Left cardiac atrium (tissue), 4 donors: Measurements from ENCODE around the gene LIPK. TPM values are rescaled to one million over a fixed set of nuclear protein-coding genes. Genes with fewer than 3 reads are reported as not detected.
"Not testable (repeated sequence)": the region's sequence is repeated elsewhere in the genome, so short reads cannot be mapped to it uniquely, and the experiment has no call there.

ENCODE experiments used
- ATAC-seq, 2 donors: fragments of 200-7000 bp; cut with Tn5 transposase; one replicate each; pipeline ENCODE4 v1.9.1; 2020; ENCODE audit warnings: mild to moderate bottlenecking in 2 of 2, moderate library complexity in 2 of 2
- DNase-seq: peaks from one replicate; pipeline ENCODE4 v3.0.0-alpha.2; 2020
- intact Hi-C, 2 donors: fragments of 100-400 bp; cut with DNase I; formaldehyde crosslinking; loops; one replicate each; pipeline versions ENCODE4 v1.14.1 to v1.15.1; 2022 to 2023
- total RNA-seq, 2 donors: library from RNA; stranded (reverse); fragmentation: NEBNext Ultra II Directional; extraction: Animal tissue kit (Norgen Biotek cat#: 25700); gene quantifications; one replicate each; pipeline ENCODE4 v1.2.1, GENCODE V29; 2021
- donor health status: DM: no; HTN: yes; CAD: no.
- donor health status: DM: no; HTN: yes; CAD: no; lungs with severe emphysema.
- donor health status: DM: yes; HTN: yes; CAD: no.
- donor health status: Dilated cardiomyopathy.

Gene LIPK
- total RNA-seq, 2 donors from 2014 or later: not detected

- intact Hi-C loops: no loop called here
- DNase-seq (no peak), ATAC-seq (peak in 1 of 2 donors; percentile 80)
Measured at GRCh38 chr10:88707429-88708155, 1.5 kb downstream of the LIPK start.

DNA sequence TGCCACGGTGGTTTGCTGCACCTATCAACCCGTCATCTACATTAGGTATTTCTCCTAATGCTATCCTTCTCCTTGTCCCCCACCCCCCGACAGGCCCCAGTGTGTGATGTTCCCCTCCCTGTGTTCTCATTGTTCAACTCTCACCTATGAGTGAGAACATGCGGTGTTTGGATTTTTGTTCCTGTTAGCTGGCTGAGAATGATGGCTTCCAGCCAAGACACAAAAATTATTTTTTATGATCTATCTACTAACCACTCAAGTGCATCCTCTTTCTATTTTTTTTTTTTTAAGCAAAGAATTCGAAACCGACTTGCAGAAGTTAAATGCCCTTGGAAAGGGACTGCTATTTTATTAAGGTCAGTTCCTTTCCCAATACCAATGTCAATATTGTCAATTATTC lies 3.3 kb downstream of the LIPK start:
- intact Hi-C loops, DNase-seq, ATAC-seq: not testable (repeated sequence)

DNA sequence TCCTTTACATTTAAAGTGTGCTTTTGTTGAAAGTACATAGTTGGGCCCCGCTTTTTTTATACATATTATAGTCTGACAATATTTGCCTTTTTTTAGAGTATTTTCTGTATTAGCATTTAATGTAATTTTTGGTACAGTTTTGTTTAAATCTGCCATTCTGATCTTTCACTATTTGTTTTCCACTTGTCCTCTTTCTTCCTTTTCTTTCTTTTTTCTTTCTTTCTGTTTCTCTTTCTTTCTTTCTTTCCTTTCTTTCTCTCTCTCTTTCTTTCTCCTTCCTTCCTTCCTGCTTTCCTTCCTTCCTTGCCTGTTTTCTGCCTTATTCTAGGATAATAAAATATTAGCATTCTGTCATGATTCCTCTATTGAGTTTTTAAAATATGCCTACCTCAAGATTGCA lies 9.5 kb downstream of the LIPK start:
- intact Hi-C loops: no loop called here
- DNase-seq: no peak
- ATAC-seq: no peak

- intact Hi-C loops: no loop called here
- no peak for ATAC-seq
- no peak for DNase-seq
Measured at GRCh38 chr10:88721392-88721791, 15.3 kb downstream of the LIPK start.

GRCh38 chr10:88725798-88726197 lies 19.7 kb downstream of the LIPK start:
- intact Hi-C loops: no loop called here
- ATAC-seq: no peak
- no peak for DNase-seq

GRCh38 chr10:88728107-88728763 lies 22.2 kb downstream of the LIPK start:
- ATAC-seq (no peak), DNase-seq (no peak)

DNA sequence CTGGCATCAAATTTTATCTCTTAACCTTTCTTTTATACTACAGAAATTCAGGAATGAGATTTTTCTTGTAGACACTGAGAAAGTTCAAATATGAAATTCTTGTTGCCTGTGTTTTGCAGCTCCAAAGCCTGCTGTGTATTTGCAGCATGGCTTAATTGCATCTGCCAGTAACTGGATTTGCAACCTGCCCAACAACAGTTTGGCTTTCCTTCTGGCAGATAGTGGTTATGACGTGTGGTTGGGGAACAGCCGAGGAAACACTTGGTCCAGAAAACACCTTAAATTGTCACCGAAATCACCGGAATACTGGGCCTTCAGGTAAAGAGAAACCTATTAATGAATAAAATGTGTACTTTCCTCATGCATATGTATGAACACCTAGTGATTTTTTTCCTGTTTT lies 24.8 kb downstream of the LIPK start:
- no peak for ATAC-seq
- intact Hi-C loops: no loop called here

More at GRCh38 chr10:88728107-88728763, 22.2 kb downstream of the LIPK start:
- intact Hi-C loops: no loop called here

GRCh38 chr10:88731296-88731695 lies 25.2 kb downstream of the LIPK start:
- DNase-seq (peak; percentile 41), ATAC-seq (peak; percentile 78 to 80)
- intact Hi-C loops: no loop called here

More for the DNA sequence above, 24.8 kb downstream of the LIPK start:
- no peak for DNase-seq

- intact Hi-C loops: no loop called here
- DNase-seq: no peak
- no peak for ATAC-seq
Measured at GRCh38 chr10:88733215-88733614, 27.2 kb downstream of the LIPK start.

DNA sequence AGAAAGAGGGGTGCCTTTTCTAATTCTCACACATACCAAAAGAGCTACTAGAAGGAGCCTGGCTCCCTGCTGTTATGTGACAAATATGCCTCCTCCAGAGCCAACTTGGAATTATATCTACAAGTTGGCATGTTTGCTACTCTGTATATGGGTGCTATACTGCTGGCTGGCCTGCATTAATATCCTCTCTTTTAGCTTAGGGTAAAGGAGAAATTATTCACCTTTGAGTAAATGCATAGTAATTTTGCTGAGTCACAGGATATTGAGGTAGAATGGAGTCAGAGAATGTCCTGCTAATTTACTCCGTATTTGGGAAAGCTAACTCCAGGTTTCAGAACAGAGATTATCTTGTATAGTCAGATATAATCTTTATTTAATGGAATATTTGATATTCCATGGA lies 29.6 kb downstream of the LIPK start:
- DNase-seq (no peak), ATAC-seq (no peak)
- intact Hi-C loops: no loop called here

DNA sequence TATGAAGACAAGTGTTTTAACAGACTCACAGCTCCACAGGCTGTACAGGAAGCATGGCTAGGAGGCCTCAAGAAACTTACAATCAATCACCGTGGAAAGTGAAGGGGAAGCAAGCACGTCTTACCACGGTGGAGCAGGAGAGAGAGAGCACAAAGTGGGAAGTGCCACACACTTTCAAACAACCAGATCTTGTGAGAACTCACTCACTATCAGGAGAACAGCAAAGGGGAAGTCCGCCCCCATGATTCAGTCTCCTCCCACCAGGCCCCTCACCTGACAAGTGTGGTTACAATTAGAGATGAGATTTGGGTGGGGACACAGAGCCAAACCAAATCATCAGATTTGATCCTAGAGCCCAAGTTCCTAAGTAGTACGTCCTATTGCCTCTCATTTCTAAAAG lies 35.9 kb downstream of the LIPK start:
- ATAC-seq: not testable (repeated sequence)

DNA sequence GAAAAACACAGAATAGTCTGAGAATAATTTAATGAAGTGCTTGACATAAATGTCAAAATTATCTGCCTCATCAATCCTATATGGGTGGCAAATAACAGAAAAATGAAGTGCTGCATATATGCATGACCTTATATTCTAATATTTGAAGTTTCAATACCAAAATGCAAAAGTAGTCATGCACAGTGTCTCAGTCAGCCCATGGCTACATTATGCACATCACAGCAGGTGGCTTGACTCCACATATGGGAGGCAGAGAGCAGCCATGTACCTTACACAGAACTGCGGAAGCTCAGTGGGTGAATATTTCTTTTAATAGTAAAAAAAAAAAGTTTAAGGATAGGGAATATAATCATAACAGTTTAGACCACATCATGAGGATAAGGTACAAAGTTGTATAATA lies 36.4 kb downstream of the LIPK start:
- intact Hi-C loops: no loop called here
- no peak for ATAC-seq

More for the DNA sequence above, 35.9 kb downstream of the LIPK start:
- DNase-seq, intact Hi-C loops: not testable (repeated sequence)

DNA sequence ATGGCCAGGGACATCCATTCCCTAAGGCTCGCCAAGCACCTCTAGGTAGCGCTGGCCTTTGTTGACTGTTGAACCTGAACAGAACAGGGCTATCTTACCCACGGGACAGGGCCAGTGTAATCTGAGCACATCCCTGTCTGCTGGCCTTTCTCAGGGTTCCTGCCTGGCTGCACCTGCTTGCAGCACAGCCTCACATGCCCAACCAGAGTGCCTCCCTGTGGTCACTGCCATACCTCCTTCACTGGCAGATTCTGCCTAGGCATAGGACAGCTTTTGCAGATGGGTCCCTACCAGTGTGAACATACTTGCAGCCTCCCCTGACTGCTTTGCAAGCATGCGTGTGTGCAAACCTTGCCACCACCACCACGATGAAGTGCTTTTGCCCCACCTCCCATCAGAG lies 38.0 kb downstream of the LIPK start:
- intact Hi-C loops: no loop called here
- no peak for DNase-seq
- no peak for ATAC-seq

More for the DNA sequence above, 36.4 kb downstream of the LIPK start:
- DNase-seq: no peak

DNA sequence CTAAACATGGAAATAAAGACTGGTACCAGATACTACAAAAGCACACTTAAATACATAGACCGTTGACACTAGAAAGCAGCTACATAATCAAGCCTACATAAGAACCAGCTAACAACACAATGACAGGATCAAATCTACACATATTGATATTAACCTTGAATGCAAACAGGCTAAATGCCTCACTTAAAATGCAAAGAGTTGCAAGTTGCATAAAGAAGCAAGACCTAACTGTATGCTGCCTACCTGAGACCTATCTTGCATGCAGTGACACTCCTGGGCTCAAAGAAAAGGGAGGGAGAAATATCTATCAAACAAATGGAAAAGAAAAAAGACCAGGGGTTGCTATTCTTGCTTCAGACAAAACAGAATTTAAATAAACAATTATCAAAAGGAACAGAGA lies 39.6 kb downstream of the LIPK start:
- DNase-seq (no peak), ATAC-seq (no peak)
- intact Hi-C loops: no loop called here

DNA sequence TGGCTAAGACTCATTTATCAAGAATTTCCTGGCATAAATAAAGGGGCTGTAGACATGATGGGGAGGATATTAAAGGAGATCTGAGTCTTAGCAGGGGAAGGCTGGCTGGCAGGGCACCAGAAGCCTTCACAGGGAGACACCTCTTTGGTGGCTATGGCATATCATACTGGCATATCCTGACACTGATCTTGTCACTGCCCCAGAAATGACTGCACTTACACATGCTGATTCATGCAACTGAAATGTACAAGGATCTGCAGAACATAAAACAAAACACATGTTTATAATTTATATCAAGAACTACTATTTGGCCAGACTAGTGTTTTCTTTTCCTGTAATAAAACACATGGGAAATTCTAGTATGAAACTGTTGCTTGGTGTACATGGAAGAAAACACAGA lies 48.2 kb downstream of the LIPK start:
- DNase-seq (no peak), ATAC-seq (no peak)
- intact Hi-C loops: no loop called here

DNA sequence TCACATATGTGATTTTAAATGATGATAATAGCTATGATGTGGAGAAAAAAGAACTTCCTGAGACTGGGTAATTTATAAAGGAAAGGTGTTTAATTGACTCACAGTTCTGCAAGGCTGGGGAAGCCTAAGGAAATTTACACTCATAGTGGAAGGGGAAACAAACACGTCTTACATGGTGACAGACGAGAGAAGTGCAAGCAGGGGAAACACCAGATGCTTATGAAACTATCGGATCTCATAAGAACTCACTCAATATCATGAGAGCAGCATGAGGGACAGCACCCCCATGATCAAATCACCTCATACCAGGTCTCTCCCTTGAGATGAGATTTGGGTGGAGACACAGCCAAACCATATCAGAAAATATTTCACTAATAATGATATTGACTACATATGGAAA lies 49.7 kb downstream of the LIPK start:
- DNase-seq (no peak), ATAC-seq (no peak)
- intact Hi-C loops: no loop called here

DNA sequence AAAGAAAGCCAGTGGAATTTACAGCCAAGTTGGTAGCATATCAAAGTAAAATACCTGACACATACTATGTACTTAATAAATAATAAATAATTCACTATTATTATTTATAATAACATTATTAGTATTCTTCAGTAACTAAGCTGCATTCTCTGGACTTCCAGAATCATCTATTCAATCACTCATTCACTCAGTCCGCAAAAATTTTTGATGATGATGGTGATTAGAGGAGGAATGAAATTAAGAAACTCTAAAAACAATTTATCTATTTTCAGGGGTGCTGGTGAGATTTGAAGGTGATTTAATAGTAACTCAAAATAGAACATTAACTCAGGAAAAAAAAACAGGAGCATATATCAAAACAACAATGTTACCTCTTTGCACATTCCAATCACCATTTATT lies 50.6 kb downstream of the LIPK start:
- intact Hi-C loops: no loop called here
- no peak for ATAC-seq
- no peak for DNase-seq

DNA sequence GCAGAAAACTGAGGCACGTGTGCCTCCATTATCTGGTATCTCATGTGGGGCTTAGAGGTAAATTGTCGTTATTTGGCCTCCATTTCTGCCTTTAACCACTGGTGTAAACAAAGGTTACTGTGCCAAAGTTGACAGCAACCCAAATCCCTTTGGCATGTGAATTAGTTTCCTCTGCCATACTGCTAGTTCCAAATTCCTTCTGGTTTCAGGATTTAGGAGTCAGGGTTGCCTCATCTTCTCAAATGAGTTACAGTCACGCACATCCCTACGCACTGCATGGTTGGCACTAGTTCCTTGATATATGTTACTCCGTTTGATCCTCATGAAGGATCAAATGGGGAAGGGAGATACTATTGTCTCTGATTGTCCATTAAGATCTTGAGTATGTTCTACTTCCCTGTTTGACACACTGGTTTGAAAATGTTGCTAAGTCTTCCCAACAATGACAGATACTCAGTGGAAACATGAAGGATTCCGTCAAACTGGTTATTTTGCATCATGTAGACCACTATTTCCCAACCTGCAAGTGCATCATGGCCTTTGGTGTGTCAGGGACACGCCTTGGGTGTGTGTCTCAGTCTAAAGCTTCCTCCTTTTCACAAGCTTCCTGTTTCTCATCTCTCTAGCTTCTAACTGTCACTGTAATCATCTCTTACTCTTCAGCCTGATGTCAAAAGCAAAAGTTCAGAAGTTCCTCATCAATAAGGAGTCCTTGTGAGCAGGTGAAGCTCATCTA lies 53.5 kb downstream of the LIPK start, which contains the start of gene LIPN:
TSS of gene LIPN (plus strand) at position 655 of the 736 bp plus-strand sequence. CDS start 1,386 bp downstream, outside the sequence.
- intact Hi-C loops: no loop called here
- DNase-seq: peak; percentile 19
- ATAC-seq: peak in 1 of 2 donors; percentile 48

DNA sequence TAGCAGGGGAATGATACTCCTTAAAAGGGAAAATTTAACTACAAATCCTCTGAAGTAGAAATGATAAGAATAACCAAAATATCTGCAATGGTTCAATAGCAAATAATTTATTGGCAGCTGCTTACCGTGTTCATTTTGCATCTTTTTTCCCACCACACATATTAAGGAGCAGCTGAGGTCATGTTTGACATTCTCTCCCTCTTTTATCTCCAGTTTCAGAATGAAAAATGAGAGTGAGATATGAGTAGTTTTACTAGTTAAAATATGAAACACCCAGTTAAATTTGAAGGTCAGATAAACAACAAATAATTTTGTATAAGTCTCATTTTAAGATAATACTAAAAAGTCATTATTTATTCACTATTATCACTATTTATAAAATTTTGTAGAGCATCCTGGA lies 56.9 kb downstream of the LIPK start:
- ATAC-seq (no peak), DNase-seq (no peak)
- intact Hi-C loops: no loop called here

GRCh38 chr10:88763441-88763840 lies 57.4 kb downstream of the LIPK start:
- DNase-seq (no peak), ATAC-seq (no peak)
- intact Hi-C loops: no loop called here
